Right lobe of liver (tissue), 6 donors: ENCODE measurements around the gene COA5. TPM values are rescaled to one million over a fixed set of nuclear protein-coding genes. Genes with fewer than 3 reads are reported as not detected.

Experiments used
- ATAC-seq, 4 donors: fragments of 200-7000 bp; cut with Tn5 transposase; one replicate each; pipeline ENCODE4 v1.9.1; 2020; ENCODE audit warnings: mild to moderate bottlenecking in 4 of 4, moderate library complexity in 4 of 4
- DNase-seq, 3 donors: peaks; one replicate each; pipeline ENCODE4 v3.0.0-alpha.2; 2020
- H3K27ac ChIP-seq, 3 donors: fragments of 200-600 bp; one replicate each; pipeline ENCODE4 v1.8.0; 2022
- H3K27me3 ChIP-seq, 2 donors: fragments of 200-600 bp; one replicate each; pipeline ENCODE4 v1.8.0; 2022
- H3K36me3 ChIP-seq, 4 donors: fragments of 200-600 bp; sonication (generic) in 1 of 4; one replicate each; pipeline versions ENCODE4 v1.5.1 to v1.8.0; 2017 to 2022; ENCODE audit warnings: control low read depth in 1 of 4
- H3K4me1 ChIP-seq, 4 donors: fragments of 200-600 bp; sonication (generic) in 1 of 4; one replicate each; pipeline versions ENCODE4 v1.5.1 to v1.8.0; 2017 to 2022; ENCODE audit warnings: control low read depth in 1 of 4
- H3K4me3 ChIP-seq, 3 donors: fragments of 200-600 bp; one replicate each; pipeline ENCODE4 v1.8.0; 2022
- H3K9me3 ChIP-seq, 4 donors: fragments of 200-600 bp; sonication (generic) in 1 of 4; one replicate each; pipeline versions ENCODE4 v1.5.1 to v1.8.0; 2017 to 2022; ENCODE audit warnings: control low read depth in 1 of 4
- CTCF ChIP-seq, 4 donors: fragments of 200-600 bp in 3 of 4; fragments of 450-650 bp in 1 of 4; IDR thresholded peaks; one replicate each; pipeline versions ENCODE4 v1.5.1 to v1.8.0; 2016 to 2022; ENCODE audit warnings: antibody characterized with exemption in 4 of 4, mild to moderate bottlenecking in 2 of 4
- POLR2A ChIP-seq: fragments of 450-650 bp; IDR thresholded peaks from one replicate; pipeline ENCODE4 v1.6.1; 2017; ENCODE audit warnings: antibody characterized with exemption, mild to moderate bottlenecking
- WGBS: methylation state at CpG from one replicate; pipeline ENCODE4 v1.1.6; 2018; ENCODE audit warnings: low coverage, low lambda C conversion rate; ENCODE audit not compliant: insufficient coverage; ENCODE audit errors: missing lambda C conversion rate; 5-methylcytosine and 5-hydroxymethylcytosine counted together
- intact Hi-C, 2 donors: fragments of 100-400 bp; cut with DNase I; formaldehyde crosslinking; loops; one replicate each; pipeline versions ENCODE4 v1.11.2 to v1.14.1; 2022
- total RNA-seq, 6 experiments: library from RNA; depleted of rRNA in 2 of 6; stranded (reverse); fragments of >200 nt in 2 of 6; fragmentation: NEBNext Ultra II Directional in 3 of 6; extraction: Animal tissue kit (Norgen Biotek cat#: 25700) in 3 of 6; gene quantifications; one replicate each; pipeline versions ENCODE4 v1.1.0 to v1.2.4, GENCODE V29; 2016 to 2023
- donor health status: DM: no; HTN: yes; CAD: no.
- donor health status: DM: no; HTN: no; CAD: no.
- donor health status: DM: no; HTN: no; CAD: no.
- donor health status: DM: no; HTN: yes; CAD: no.
- donor health status: DM: no; HTN: yes; CAD: no.

The COA5 gene
- total RNA-seq, 6 experiments from 2014 or later = 12.9 to 23.0 (median 16.7) TPM

- no peaks in the 10 kb centered on the region for H3K9me3 ChIP-seq
- peak; percentile 86 to 98 (median 92) for ATAC-seq
- no peak for TF ChIP-seq CTCF (IDR thresholded peaks at IDR 0.05)
- no peak for TF ChIP-seq POLR2A
- intact Hi-C loops = no loop called here
- WGBS = 52% methylated on average over 5 of the region's 10 CpGs
- peak overlapping the region in 1 of 3 donors; percentile 7 for H3K27ac ChIP-seq
- H3K4me3 ChIP-seq = no peak overlapping the region
- H3K4me1 ChIP-seq = peaks cover 0 to 4% (median 0%) of the 10 kb centered on the region in 4 donors
- peaks cover 0 to 7% (median 1%) of the 10 kb centered on the region in 4 donors for H3K36me3 ChIP-seq
- no peak for DNase-seq
- no peaks in the 10 kb centered on the region for H3K27me3 ChIP-seq
Measured at GRCh38 chr2:98583816-98584618, 24.3 kb downstream of the COA5 start.

- no peak for TF ChIP-seq POLR2A
- Histone ChIP-seq H3K27ac (no peak overlapping the region), H3K4me1 (peaks cover 0 to 4% (median 0%) of the 10 kb centered on the region in 4 donors), H3K36me3 (peaks cover 0 to 7% (median 1%) of the 10 kb centered on the region in 4 donors), H3K4me3 (no peak overlapping the region), H3K9me3 (no peaks in the 10 kb centered on the region), H3K27me3 (no peaks in the 10 kb centered on the region)
- intact Hi-C loops = no loop called here
- ATAC-seq (no peak), DNase-seq (no peak)
- 96% methylated on average over 7 of the region's 7 CpGs for WGBS
Measured at GRCh38 chr2:98583276-98583675, 25.0 kb downstream of the COA5 start.

- intact Hi-C loops = no loop called here
- ATAC-seq (no peak), DNase-seq (no peak)
- Histone ChIP-seq H3K27ac (no peak overlapping the region), H3K27me3 (no peaks in the 10 kb centered on the region), H3K4me1 (peaks cover 0 to 4% (median 0%) of the 10 kb centered on the region in 4 donors), H3K36me3 (peaks cover 0 to 7% (median 1%) of the 10 kb centered on the region in 4 donors), H3K9me3 (no peaks in the 10 kb centered on the region), H3K4me3 (no peak overlapping the region)
- TF ChIP-seq POLR2A (no peak), CTCF (IDR thresholded peaks at IDR 0.05) (no peak)
- 94% methylated on average over 7 of the region's 9 CpGs for WGBS
Measured at GRCh38 chr2:98582523-98582922, 25.8 kb downstream of the COA5 start.

- peaks cover 0 to 4% (median 0%) of the 10 kb centered on the region in 4 donors for H3K4me1 ChIP-seq
- no peak for ATAC-seq
- TF ChIP-seq CTCF (IDR thresholded peaks at IDR 0.05) (no peak), POLR2A (no peak)
- peaks cover 0 to 7% (median 1%) of the 10 kb centered on the region in 4 donors for H3K36me3 ChIP-seq
- DNase-seq = no peak
- no peaks in the 10 kb centered on the region for H3K9me3 ChIP-seq
- WGBS = 88% methylated on average over 4 of the region's 10 CpGs
- H3K27me3 ChIP-seq = no peaks in the 10 kb centered on the region
- intact Hi-C loops = no loop called here
- H3K4me3 ChIP-seq = no peak overlapping the region
- H3K27ac ChIP-seq = no peak overlapping the region
Measured at GRCh38 chr2:98580656-98581284, 27.5 kb downstream of the COA5 start.

GRCh38 chr2:98579926-98580325 is 28.4 kb downstream of the COA5 start:
- H3K4me3 ChIP-seq = no peak overlapping the region
- H3K27me3 ChIP-seq = no peaks in the 10 kb centered on the region
- ATAC-seq = no peak
- no peak overlapping the region for H3K27ac ChIP-seq
- 100% methylated on average over 2 of the region's 7 CpGs for WGBS
- intact Hi-C loops = no loop called here
- TF ChIP-seq POLR2A (no peak), CTCF (IDR thresholded peaks at IDR 0.05) (no peak)
- DNase-seq = no peak
- no peaks in the 10 kb centered on the region for H3K9me3 ChIP-seq
- H3K36me3 ChIP-seq = peaks cover 0 to 7% (median 1%) of the 10 kb centered on the region in 4 donors
- peaks cover 0 to 4% (median 0%) of the 10 kb centered on the region in 4 donors for H3K4me1 ChIP-seq
